Activated T-cell treated with anti-CD3 and anti-CD28 coated beads for 48 hours (primary cell): Measurements from ENCODE around the gene MMP15.
"Not testable (repeated sequence)": the region's sequence is repeated elsewhere in the genome, so short reads cannot be mapped to it uniquely, and the experiment has no call there.

Source experiments
- DNase-seq: peaks from one replicate; pipeline ENCODE4 v3.0.0-alpha.2; 2020; ENCODE audit warnings: low read depth

MMP15 gene

DNA sequence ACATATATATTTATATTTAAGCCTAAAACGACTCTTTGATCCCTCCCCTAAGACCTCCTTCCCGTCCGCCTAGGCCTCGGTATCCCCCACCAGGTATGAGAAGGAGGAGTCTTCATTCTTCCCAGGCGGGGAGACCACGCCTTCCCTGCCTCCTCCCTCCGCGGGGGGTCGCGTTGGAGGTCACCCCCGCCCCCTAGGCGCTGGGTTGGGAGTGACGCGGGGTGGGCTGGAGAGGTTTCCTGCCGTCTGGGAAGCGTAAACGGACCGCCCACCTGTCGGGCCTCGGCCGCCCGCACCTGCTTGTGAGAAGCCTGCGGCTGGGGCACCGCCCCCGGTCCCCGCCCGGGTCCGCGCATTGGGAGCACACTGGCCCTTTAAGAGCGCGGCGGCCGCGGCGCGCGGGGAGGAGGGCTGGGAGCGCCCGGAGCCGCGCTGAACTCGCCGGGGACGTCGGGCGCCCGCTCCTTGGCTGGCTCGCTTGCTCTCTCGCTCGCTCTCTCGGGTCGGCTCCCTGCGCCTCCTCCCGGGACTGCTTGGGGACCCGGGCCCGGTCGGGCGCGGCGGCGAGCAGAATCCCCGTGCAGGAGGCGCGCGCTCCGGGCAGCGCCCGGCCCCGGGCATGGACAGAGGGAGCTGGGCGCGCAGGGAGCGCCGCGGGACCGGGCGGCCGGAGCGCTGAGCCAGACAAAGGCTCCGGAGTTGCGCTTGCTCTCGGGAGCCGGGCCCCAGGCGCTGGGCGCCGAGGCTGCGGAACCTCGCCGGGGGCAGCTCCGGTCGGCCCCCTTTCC lies at the start of gene MMP15:
Gene MMP15, plus strand, starts transcription at position 404 of the 788 bp plus-strand sequence. CDS start 597 bp downstream, outside the sequence.
- peak; percentile 63 for DNase-seq

DNA sequence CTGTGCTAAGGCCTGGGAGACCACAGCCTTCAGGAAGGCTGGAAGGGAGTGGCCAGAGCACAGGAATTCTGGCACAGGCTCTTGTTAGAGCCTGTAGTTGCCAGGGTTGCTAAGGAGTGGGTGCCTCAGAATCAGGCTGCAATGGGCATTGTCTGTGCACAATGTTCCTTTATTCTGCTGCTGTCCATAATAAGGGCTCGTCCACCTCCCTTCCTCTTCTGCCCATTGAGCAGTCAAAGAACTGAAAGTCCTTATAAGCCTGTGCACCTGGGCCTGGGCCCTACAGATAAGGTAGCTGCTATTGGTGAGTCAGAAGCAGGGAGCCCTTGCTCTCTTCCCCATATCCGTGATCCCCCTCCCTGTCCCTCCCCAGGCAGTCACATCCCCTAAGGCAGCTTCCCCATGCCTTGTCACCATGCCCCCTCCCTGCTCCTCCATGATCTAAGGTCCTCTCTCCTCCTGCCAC lies 49.2 kb upstream of the MMP15 start:
- DNase-seq = no peak

DNA sequence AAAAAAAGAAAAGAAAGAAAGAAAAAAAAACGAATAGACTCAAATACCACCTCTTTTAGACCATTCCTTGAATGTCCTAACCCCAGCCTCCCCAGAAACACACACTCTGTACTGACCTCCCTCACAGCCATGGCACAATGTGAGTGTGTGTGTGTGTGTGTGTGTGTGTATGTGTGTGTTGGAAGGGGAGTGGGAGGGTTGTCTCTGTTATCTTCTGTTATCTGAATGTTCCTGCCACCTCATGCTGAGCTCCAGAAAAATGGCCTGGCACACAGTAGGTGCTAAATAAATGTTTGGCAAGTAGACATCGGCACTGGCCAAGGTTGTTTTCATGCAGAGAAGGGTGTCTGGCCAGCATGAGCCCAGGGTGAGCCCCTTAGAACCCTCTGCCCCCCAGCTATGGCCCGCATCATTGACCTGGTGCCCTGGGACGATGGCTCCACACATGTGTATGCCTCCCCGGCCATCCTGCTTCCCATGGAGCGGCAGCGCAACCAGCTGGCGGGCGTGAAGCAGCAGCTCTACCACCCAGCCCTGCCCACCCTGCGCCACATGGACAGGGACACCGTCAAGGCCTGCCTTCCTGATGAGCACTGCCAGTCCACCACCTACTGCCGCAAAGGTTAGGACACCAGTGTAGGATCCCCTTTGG lies 48.0 kb upstream of the MMP15 start:
- DNase-seq = no peak

DNA sequence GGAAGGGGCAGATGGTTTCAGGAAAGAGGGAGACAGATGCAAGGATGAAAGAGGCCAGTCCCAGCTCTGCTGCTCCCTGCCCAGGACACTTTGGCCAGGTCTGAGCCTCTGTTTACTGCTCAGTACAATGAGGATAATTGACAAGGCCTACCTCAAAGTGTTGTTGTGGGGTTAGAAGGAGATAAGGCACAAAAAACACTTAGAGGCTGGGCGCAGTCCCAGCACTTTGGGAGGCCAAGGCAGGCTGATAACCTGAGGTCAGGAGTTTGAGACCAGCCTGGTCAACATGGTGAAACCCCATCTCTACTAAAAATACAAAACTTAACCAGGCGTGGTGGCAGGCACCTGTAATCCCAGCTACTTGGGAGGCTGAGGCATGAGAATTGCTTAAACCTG lies 47.5 kb upstream of the MMP15 start:
- DNase-seq = not testable (repeated sequence)

DNA sequence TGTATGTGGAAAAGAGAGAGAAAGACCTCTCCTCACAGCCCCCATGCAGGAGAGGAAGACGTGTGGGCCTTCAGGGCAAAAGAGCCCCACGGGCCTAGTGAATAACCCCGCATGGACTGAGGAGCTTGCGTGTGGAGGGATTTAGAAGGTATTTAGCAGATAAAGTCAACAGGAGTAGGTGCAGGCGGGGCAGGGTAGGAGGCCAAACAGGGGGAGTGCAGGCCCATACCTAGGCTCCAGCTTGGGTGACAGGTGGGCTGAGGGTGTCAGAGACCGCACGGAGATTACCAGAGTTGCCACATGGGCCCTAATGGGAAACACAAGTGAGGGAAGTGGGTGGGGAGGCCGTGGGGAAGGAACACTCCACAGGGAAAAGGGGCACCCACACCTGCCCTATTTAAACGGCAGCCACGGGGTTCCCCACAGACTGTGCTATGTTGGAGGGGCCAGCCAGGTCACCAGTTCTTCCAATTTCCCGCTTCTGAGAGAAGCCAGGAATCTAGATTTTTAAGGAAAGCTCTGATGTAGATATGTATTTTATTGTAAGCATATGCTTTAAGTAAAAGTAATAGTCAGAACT lies 46.5 kb upstream of the MMP15 start:
- no peak for DNase-seq

DNA sequence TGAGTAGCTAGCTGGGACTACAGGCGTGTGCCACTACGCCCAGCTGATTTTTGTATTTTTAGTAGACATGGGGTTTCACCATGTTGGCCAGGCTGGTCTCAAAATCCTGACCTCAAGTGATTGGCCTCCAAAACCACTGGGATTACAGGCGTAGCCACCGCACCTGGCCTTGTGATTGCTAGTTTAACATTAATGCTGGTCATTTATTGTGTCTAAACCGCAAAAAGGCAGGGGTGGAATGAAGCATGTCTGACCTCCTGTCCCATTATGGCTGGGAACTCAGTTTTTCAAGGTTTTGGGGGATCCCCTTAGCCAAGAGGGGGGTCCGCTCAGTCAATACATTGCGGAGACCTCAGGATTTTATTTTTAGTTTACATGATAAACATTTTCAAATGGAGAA lies 43.9 kb upstream of the MMP15 start:
- no peak for DNase-seq

DNA sequence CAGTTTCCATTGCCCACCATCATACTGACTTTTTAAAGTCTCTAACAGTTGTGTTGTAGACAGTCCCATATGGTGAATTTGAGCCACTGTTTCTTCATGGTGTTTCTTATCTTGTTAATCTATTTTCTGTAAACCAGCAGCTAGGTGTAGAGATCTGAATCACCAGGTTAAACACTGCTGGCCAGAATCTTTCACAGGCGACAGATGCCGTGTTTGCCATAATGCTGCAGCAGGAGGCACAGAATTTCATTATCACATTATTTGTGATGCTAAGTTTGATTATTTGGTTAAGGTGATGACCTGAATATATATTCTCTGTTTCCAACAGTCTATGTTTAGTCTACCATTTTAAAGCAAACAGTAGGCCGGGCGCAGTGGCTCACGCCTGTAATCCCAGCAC lies 43.2 kb upstream of the MMP15 start:
- no peak for DNase-seq

DNA sequence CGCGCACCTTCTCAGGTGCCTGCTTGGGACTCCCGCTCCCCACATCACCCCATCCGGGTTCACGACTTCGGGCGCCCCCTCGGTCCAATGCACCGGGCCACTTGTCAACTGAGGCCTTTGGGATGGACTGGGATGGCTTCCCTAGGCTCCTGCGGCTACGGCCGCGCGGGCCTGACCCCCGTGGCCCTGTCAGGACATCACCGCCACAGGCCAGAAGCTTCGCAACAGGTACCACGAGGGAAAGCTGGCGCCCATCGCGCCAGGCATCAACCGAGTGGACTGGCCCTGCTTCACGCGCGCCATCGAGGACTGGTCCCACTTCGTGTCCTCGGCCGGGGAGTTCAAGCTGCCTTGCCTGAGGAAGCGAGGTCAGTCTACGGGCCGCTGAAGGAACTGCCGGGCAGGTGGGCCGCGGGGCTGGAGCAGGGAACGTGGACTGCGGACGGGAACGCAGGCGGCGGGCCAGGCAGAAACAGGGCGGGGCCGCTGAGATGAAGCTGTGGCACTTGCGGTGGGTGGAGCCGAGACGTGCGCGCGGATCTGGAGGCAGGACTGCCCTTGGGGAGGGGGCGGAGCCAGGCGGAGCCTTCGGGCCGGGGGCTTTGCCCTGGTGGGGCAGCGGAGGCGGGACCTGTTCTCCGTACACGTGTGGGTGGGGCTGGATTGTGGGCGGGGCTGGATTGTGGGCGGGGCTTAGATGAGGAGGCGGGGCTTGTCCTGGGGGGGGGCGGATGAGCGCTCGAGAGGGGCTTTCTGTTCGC lies 40.9 kb upstream of the MMP15 start:
- DNase-seq = peak; percentile 90

DNA sequence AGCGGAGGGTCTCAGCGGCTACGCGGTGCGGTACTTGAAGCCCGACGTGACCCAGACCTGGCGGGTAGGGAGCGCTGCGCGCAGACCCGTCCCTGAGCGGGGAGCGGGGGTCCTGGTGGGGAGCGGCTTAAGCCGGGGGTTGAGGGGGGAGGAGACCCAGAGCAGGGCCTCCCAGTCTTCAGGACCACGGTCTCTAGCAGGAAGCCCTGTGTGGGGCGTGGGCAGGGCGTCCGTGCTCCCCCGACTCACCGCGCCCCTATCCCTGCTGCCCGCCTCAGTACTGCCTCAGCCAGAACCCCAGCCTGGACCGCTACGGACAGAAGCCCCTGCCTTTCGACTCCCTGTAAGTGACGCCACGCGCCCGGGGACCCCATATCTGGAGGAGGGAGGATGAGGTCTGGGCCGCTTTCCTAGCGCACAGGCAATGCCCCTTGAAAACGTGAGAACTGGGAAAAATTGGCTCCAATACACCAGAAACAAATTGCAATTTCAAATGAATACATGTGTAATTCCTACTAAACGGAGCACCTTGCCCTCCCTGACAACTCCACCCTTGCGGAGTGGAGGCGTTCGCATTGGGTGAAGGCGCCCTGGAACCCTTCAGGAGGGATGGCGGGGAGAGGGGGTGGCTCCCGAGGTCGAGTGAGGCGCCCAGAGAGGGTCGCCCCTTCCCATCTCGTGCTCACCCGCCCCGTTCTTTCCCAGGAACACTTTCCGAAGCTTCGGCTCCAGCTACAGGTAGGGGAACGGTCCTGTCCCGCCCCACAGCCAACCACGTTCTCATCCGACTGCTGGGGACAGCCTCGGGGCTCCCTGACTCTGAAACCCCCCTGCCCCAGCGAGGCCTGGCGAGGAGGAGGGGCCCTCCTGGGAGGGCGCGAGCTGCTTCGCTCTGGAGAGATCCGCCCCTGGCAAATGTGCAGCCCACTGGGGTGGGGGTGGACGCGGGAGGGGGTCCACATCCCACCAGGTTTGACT lies 40.1 kb upstream of the MMP15 start:
- no peak for DNase-seq

DNA sequence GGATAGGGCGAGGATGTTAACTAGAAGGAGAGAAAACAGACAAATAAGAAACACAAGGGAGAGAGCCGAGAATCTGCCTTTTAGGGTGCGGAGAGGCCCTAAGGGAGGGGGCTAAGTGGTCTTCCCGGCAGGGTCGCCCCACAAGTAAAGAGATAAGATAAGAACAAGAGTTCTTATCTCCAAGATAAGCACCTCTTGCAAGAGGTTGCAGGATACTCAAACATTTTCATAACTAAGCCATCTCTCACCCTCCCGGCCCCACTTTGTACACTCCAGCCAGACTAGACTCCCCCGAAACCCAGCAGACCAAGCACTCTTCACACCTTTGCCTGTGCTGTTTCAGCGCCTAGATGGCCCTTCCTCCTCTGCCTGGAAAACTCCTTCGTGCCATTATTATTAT lies 39.4 kb upstream of the MMP15 start:
- no peak for DNase-seq

DNA sequence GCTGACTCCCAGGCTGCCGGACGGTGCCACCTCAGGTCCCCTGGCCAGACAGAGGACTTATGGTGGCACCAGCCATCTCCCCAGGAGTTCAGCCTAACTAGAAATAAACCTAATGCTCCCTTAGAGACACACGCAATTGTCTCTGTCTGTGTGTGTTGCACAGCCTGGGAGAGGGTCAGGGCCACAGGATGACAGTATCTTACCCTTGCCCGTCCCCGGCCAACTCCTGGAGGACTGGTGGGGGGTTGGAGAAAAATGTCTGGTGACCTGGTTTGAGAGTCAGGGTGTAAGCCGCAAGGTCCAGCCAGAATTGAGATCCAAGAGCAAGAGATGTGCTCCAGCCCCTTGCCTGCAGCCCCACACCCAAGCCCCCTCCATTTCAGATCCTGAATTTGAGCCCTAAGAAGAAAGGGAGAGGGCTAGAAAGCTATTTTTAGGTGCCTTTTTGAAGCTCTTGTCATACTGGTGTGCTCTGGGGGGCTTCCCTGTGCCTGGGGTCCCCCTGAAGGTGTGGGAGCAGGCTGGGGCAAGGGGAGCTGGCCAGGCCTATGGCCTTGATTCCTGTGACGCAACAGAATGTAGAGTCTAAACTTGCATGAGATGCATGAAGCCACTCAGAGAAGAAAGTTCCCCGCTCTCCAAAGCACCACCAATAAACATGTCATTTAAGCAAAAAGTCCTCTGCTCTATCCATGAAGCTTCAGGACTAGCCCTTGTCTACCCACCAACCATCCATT lies 37.9 kb upstream of the MMP15 start:
- DNase-seq = no peak

DNA sequence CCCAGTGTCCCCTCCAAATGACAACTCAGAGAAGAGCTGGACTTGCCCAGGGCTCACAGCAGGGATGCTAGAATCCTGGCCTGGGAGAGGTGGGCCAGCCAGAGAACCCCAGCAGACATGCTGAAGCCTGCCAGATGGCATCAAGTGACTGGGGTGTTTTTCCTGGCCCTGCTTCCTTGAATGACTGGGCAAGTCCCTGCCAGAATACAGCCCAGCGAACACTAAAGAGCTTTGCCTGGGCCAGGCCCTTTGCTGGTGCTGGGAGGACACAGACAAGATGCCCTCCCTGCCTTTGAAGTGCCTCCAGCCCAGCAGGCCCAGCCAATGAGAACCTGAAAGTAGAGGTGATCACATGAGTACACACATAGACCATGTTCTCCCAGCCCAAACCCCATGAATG lies 36.6 kb upstream of the MMP15 start:
- DNase-seq = no peak

DNA sequence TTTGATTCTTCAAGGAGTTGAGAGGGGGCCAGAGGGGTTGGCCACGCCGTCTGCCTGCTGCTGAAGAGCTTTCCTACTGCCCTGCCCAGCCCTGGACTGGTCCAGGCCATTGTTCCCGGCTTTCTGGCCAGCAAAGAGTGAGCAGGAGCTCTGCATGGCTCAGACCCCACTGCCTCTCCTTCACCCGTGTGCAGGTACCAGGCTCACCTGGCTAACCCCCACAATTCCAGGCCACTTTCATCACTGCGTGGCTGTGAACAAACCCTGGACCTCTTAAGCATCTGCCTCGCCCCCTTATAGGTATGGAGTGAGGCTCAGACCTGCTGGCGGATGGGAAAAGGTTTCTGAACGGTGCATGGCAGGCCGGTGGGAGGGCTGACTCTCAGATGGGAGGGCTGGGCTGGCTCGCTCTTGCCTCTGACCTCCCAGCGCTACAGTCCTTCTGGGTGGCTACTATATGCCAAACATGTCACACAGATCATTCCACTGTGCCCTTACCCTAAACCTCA lies 33.9 kb upstream of the MMP15 start:
- DNase-seq = no peak

DNA sequence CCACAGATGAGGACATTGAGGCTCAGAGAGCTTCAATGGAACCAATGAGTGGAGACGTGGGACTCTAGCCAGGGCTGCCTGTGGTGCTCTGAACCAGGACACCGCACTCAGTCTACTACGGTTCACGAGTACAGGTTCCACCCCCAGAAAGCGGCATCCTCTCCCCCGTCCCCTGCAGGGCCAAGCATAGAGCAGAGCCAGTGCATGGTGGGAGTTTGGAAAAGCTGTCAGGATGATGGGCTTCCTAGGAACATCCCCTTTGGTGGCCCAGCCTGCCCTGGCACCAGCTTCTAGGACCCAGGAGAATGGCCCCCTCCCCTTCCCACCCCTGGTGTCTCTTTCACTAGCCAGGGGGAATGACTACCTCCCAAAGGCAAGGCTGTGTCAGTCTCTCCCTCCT lies 33.5 kb upstream of the MMP15 start:
- DNase-seq = no peak

DNA sequence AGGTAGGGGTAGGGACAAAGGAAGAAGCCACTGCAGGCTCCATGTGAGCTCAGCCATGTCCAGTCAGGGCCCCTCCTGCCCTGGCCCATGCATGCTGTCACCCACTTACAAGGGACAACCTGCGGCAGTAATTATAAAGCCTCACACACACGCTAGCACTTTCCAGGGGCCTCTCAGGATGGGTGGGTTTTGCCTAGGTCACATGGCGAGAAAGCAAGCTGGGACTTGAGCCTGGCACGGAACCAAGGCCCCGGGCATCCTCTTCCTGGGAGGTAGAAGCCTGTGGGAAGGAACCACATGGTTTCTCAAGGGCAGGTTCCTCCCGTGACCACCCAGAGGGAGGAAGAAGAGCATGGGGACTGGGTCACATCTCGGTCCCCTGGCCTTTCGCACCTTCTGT lies 32.1 kb upstream of the MMP15 start:
- no peak for DNase-seq

DNA sequence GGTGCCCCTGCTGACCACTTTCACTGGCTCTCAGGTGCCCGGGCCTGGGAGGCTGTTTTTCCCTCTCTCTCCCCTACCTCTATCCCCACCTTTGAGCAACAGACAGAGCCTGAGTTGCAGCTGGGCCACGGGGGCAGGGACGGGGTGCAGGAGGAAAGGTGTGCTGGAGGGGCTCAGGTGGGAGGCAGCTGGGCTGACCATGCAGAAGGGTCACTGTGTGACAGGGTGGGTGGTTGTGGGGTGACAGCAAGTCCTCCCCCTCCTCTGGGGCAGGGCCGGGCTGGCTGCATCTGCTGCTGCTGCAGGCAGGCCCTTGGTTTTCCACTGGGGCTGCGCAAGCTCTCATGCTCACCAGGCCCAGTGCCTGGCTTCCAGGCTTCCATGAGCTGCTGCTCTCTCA lies 31.7 kb upstream of the MMP15 start:
- DNase-seq = no peak

DNA sequence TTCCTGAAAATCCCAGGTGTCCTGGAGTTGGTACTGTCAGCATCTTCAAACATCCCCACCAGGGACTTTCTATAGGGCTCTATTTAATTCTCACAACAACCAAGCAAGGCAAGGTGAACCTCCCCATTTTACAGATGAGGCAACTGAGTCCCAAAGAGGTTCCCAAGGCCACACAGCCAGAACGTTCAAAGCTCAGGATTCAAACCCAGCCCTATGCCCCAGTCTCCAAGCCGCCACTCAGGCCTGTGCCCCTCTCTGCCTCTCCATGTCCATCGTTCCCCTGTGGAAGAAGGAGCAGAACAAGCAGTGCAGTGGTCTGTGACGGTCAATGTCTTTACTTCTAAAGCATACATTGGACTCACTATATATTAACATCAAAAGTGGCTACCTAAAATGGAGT lies 31.2 kb upstream of the MMP15 start:
- no peak for DNase-seq

DNA sequence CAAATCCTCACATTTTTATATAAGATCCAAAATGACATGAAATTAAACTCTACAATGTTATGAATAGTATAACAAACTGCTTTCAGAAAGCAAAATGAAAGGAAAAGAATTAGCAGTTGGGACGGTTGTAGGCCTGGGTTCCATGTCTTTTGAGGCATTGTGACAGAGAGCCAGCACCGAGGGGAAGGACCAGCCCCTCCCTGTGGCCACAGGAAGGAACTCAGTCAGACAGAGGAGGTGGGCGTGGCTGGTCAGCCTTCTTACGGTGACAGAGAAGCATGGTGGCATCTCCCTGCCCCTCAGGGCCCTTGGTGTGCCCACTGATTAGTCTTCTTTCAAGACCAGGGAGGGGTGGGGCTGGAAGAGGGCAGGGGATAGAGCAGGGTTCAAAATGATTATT lies 30.8 kb upstream of the MMP15 start:
- peak; percentile 21 for DNase-seq

DNA sequence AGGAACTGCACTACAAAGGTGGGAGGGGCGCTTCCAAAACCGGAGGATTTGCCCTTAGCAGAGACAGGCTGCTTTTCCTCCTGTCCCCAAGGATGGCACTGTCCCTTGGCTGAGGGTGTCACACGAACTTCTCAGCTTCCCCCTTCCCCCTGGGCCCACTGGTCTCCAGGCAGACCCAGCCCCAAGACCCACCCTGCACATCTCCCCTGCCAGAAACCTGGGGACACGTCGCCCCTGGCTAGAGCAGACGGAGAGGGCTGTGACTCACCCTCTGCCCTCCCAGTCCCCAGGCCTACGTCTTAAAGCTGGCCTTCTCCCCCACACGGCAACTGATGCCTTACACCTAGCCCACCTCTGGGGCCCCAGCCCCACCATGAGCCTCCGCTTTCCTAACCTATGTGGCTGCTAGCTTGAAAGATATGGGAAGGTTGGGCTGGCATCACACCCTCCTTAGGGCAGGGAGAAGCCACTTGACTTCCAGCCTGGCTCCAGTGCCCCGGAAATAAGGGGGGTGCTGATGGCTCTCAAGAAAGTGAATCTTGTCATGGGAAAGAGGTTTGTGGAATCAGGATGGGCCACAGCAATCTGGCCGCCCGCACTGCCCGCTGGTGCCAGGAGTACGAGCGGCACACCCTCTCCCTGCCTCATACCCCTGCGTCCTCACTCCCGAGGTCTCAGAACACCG lies 29.7 kb upstream of the MMP15 start:
- DNase-seq = no peak
